ENCODE data around the gene JCHAIN. TPM values are rescaled to one million over a fixed set of nuclear protein-coding genes. Genes with fewer than 3 reads are reported as not detected.
"Not testable (repeated sequence)": the region's sequence is repeated elsewhere in the genome, so short reads cannot be mapped to it uniquely, and the experiment has no call there.

Gene JCHAIN
- total and polyA plus RNA-seq, 7 donors, result 1.4 to 206 (median 45.4) TPM; not detected in 1

DNA sequence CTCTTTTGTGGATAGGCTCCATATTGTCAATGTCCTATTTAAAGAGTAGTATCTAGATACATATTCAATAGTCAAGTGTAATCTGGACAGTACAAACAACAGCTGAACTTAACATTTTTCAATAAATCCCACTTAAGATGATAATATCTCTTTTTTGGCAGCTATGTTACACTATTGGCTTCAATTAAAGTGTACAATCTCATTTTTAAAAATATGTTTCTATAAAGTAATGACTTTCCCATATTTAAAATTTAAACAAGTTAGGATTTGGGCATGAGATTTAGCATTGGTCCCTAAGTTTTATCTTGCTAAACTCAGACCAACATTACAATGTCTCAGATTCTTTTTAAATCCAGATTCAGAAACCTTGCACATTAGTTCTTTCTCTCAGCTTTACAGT, 7.9 kb upstream of the JCHAIN start:
- H3K4me3 ChIP-seq, result no peak overlapping the region
- intact Hi-C loops (cut with DNase I), result no loop called here

DNA sequence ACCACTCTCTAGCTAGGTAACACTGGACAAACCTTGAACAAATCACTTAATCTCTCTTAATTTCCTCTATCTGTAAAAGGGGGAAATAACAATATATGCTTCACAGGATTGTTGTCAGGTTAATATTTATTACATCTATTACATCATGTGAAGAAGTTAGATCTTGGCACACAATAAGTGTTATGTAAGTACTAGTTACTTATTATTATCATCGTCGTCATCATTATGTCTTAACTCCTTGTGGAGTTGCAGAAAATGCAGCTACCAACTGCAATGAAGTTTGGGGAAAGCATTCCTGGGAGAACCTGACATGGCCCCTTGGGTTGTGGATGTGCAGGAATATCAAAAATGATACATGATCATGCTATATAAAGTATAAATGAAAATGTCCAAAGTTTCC, 4.8 kb upstream of the JCHAIN start:
- Histone ChIP-seq H3K36me3 (no peaks in the 10 kb centered on the region), H3K27me3 (no peaks in the 10 kb centered on the region), H3K9me3 (no peaks in the 10 kb centered on the region), H3K4me3 (no peak overlapping the region), H3K4me1 (no peaks in the 10 kb centered on the region), H3K27ac (no peak overlapping the region)
- TF ChIP-seq EP300 (IDR thresholded peaks at IDR 0.05) (no peak), POLR2AphosphoS5 (IDR thresholded peaks at IDR 0.05) (no peak), POLR2A (IDR thresholded peaks at IDR 0.05) (no peak)
- TF ChIP-seq, protein P1, sequence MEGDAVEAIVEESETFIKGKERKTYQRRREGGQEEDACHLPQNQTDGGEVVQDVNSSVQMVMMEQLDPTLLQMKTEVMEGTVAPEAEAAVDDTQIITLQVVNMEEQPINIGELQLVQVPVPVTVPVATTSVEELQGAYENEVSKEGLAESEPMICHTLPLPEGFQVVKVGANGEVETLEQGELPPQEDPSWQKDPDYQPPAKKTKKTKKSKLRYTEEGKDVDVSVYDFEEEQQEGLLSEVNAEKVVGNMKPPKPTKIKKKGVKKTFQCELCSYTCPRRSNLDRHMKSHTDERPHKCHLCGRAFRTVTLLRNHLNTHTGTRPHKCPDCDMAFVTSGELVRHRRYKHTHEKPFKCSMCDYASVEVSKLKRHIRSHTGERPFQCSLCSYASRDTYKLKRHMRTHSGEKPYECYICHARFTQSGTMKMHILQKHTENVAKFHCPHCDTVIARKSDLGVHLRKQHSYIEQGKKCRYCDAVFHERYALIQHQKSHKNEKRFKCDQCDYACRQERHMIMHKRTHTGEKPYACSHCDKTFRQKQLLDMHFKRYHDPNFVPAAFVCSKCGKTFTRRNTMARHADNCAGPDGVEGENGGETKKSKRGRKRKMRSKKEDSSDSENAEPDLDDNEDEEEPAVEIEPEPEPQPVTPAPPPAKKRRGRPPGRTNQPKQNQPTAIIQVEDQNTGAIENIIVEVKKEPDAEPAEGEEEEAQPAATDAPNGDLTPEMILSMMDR (IDR thresholded peaks at IDR 0.05), result no peak
- 72 to 84% methylated on average over 2 of the region's 2 CpGs for WGBS, 2 donors
- intact Hi-C loops (cut with DNase I), result no loop called here
- DNase-seq, result no peak

More for the DNA sequence above, 7.9 kb upstream of the JCHAIN start:
- Histone ChIP-seq H3K27me3 (no peaks in the 10 kb centered on the region), H3K27ac (no peak overlapping the region), H3K9me3 (no peaks in the 10 kb centered on the region), H3K4me1 (no peaks in the 10 kb centered on the region), H3K36me3 (no peaks in the 10 kb centered on the region)
- no peak for DNase-seq
- no peak for TF ChIP-seq POLR2AphosphoS5 (IDR thresholded peaks at IDR 0.05)
- TF ChIP-seq EP300 (IDR thresholded peaks at IDR 0.05), result no peak
- TF ChIP-seq, protein P1 (IDR thresholded peaks at IDR 0.05), result no peak
- no peak for TF ChIP-seq POLR2A (IDR thresholded peaks at IDR 0.05)

DNA sequence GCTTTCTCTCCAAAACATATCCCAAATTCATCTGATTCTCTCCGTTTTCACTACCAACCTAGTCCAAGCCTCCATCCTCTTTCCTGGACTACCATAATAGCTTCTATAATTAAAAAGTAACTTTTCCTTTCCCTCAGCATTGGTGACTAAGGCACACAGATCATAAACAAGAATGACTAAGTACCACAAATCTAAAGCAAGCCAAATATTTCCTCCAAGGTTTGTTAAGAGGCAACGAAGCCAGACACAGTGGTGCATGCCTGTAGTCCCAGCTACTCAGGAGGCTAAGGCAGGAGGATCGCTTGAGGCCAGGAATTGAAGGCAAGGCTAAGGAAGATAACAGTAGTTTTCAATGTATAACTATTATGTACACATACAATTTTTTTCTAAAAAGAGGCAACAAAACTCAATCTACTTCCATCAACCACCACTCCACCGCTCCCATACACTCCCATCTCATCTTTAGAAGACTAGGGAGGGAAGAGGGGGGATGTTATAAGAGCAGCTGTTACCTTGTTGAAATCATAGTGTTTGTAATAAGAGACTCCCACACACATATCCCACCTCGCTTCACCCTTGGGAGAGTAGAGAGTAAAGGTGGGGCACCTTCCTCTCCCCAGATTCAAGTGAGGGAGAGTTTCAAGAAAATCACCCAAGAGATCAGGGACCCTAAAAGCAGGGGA, 4.2 kb upstream of the JCHAIN start:
- DNase-seq, result no peak
- no peak for TF ChIP-seq POLR2AphosphoS5 (IDR thresholded peaks at IDR 0.05)
- TF ChIP-seq EP300 (IDR thresholded peaks at IDR 0.05), result no peak
- WGBS, 2 donors, result 77 to 84% methylated on average over 5 of the region's 5 CpGs
- H3K27ac ChIP-seq, result no peak overlapping the region
- no peaks in the 10 kb centered on the region for H3K36me3 ChIP-seq
- H3K4me3 ChIP-seq, result no peak overlapping the region
- intact Hi-C loops (cut with DNase I), result no loop called here
- H3K9me3 ChIP-seq, result no peaks in the 10 kb centered on the region
- H3K27me3 ChIP-seq, result no peaks in the 10 kb centered on the region
- H3K4me1 ChIP-seq, result no peaks in the 10 kb centered on the region

DNA sequence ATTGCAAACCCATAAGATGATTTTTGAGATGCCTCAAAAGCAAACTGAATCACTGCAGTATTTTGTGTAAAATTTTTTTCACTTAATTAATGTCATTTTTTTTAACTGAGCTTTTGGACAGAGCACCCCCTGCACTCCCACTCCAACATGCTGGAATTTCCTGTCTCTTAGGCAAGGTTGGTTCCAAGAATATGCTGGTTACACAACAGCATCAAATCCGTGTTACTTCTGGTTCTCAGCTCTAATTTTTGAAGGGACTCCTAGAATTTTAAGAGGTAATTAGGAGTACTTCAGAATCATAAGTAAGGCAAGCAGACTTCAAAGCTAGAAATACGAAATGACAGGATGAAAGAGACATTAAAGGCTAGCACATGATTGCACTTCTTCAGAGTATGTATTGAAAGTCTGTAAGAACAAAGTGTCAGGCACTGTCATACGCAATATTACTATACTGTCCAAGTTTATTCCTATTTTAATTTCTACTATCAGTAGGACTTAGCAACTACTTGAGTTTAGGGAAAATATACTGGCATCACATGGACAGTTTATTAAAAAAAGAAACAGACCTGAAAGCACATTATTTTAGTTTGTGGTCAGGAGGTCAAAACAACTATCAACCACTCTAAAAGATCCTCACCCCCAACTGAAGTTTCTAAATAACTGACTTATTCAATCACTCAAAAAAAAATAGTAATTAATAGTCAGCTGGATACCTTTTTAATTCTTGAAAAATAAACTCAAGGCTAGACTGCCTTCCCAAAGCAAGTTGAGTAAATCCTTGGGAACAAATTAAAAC, 1.6 kb upstream of the JCHAIN start:
- TF ChIP-seq EP300 (IDR thresholded peaks at IDR 0.05) (no peak), POLR2A (IDR thresholded peaks at IDR 0.05) (no peak), POLR2AphosphoS5 (IDR thresholded peaks at IDR 0.05) (no peak)
- TF ChIP-seq, protein P1 (IDR thresholded peaks at IDR 0.05), result no peak
- Histone ChIP-seq H3K27ac (no peak overlapping the region), H3K4me3 (no peak overlapping the region), H3K27me3 (no peaks in the 10 kb centered on the region), H3K4me1 (no peaks in the 10 kb centered on the region), H3K9me3 (no peaks in the 10 kb centered on the region), H3K36me3 (no peaks in the 10 kb centered on the region)
- intact Hi-C loops (cut with DNase I), result no loop called here
- WGBS, 2 donors, result 59 to 76% methylated on average over 3 of the region's 3 CpGs
- no peak for DNase-seq

DNA sequence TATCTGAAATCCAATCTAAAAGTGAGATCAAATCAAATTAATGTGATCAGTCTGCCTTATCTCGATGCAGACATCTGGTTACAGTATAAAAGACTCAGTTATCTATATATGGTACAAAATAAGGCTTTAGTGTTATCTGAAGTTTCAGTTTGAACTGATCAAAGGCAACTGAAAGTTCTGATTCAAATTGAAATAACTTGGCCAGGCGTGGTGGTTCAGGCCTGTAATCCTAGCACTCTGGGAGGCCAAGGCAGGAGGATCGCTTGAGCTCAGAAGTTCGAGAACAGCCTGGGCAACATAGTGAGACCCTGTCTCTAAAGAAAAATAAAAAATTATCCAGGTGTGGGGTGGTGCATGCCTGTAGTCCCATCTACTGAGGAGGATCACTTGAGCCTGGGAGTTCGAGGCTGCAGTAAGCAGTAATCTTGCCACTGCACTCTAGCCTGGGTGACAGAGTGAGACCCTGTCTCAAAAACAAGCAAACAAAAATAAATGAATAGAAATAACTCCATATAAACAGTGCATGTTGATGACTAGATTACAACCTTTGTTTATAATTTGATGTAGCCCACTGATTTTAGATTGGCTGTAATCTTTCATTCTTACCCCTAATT, 4.9 kb downstream of the JCHAIN start:
- H3K4me3 ChIP-seq; intact Hi-C loops (cut with DNase I); H3K27me3 ChIP-seq; H3K4me1 ChIP-seq; H3K36me3 ChIP-seq; H3K9me3 ChIP-seq; DNase-seq; H3K27ac ChIP-seq: not testable (repeated sequence)
- WGBS, 2 donors, result 84% methylated on average over 5 of the region's 5 CpGs

Data from sigmoid colon (tissue), 7 donors.